ENCODE results near the gene STK33.

The STK33 gene

DNA sequence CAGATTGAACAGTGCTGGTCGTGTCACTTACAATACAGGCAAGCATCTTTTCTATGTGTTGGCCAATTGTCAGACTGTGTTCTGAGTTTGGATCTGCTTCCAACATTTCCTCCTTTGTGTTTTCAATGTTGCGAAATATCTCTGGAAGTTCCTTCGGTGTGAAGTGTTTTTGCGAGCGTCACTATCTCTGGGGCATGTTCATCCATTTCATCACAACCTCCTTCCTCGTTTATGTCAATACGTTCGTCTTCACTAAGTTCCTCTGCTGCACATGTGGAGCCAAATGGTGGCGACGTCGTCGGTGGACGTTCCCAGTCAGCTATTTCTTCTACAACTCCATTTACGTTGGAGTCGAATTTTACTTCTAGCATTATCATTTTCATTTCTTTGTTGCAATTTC lies 230.1 kb downstream of the STK33 start:
- H3K27me3 ChIP-seq (ENCODE audit: control insufficient read depth, insufficient read depth, low read length) = no peaks in the 10 kb centered on the region
- no peak overlapping the region for H3K9ac ChIP-seq (ENCODE audit: low read depth, low read length)
- no peaks in the 10 kb centered on the region for H3K36me3 ChIP-seq (ENCODE audit: control insufficient read depth, insufficient read depth, low read length)
- H3K4me3 ChIP-seq (ENCODE audit: low read depth, low read length) = no peak overlapping the region
- no peaks in the 10 kb centered on the region for H3K9me3 ChIP-seq (ENCODE audit: control insufficient read depth, insufficient read depth, low read length)
- no peak overlapping the region for H3K27ac ChIP-seq (ENCODE audit: low read depth, low read length)
- H3K4me1 ChIP-seq (ENCODE audit: control insufficient read depth, insufficient read depth, low read length) = no peaks in the 10 kb centered on the region

DNA sequence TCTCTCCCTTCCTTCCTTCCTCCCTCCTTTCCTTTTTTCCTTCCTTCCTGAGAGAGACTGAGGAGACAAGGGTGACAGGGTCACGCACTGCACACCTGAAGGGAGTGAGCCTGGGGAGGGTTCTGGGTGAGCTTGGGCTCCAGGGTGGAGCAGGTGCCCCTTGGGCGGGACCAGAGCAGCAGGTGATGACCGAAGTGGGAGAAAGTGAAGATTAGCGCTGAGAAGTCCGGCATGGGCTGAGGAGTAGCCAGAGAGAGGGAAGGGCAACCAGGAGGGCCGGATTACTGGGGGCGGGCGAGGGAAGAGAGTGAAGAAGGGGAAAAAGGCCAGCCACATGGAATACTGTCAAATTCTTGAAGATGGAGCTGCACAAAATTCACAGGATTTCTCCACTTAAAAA lies 231.1 kb downstream of the STK33 start:
- H3K27me3 ChIP-seq (ENCODE audit: control insufficient read depth, insufficient read depth, low read length) = no peaks in the 10 kb centered on the region
- H3K9ac ChIP-seq (ENCODE audit: low read depth, low read length) = no peak overlapping the region
- no peak overlapping the region for H3K4me3 ChIP-seq (ENCODE audit: low read depth, low read length)
- no peaks in the 10 kb centered on the region for H3K9me3 ChIP-seq (ENCODE audit: control insufficient read depth, insufficient read depth, low read length)
- H3K36me3 ChIP-seq (ENCODE audit: control insufficient read depth, insufficient read depth, low read length) = no peaks in the 10 kb centered on the region
- H3K4me1 ChIP-seq (ENCODE audit: control insufficient read depth, insufficient read depth, low read length) = peaks cover under 1% of the 10 kb centered on the region; the same call in 1 of the 2 replicates
- no peak overlapping the region for H3K27ac ChIP-seq (ENCODE audit: low read depth, low read length)

DNA sequence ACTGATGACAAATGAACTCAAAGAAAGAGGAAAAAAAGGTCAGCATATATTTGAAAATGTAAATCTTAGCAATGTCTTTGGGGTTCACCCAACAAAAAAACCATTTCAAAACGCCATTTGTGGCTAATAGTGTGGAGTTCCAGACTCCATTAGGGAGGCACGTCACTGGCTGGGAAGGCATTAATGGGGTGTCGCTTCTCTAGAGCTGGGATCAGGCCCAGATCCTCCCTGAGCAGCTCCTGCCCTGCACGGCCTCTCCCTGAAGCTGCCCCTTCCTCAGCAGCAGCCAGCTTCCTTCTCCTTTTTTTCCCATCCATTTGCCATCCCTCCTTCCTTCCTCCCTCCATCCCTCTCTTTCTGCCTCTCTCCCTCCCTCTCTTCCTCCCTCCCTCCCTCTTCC lies 231.5 kb downstream of the STK33 start:
- no peak overlapping the region for H3K9ac ChIP-seq (ENCODE audit: low read depth, low read length)
- no peak overlapping the region for H3K27ac ChIP-seq (ENCODE audit: low read depth, low read length)
- no peak overlapping the region for H3K4me3 ChIP-seq (ENCODE audit: low read depth, low read length)
- H3K36me3 ChIP-seq (ENCODE audit: control insufficient read depth, insufficient read depth, low read length) = no peaks in the 10 kb centered on the region
- H3K9me3 ChIP-seq (ENCODE audit: control insufficient read depth, insufficient read depth, low read length) = no peaks in the 10 kb centered on the region
- H3K4me1 ChIP-seq (ENCODE audit: control insufficient read depth, insufficient read depth, low read length) = peaks cover 4% of the 10 kb centered on the region; the same call in 1 of the 2 replicates
- no peaks in the 10 kb centered on the region for H3K27me3 ChIP-seq (ENCODE audit: control insufficient read depth, insufficient read depth, low read length)

DNA sequence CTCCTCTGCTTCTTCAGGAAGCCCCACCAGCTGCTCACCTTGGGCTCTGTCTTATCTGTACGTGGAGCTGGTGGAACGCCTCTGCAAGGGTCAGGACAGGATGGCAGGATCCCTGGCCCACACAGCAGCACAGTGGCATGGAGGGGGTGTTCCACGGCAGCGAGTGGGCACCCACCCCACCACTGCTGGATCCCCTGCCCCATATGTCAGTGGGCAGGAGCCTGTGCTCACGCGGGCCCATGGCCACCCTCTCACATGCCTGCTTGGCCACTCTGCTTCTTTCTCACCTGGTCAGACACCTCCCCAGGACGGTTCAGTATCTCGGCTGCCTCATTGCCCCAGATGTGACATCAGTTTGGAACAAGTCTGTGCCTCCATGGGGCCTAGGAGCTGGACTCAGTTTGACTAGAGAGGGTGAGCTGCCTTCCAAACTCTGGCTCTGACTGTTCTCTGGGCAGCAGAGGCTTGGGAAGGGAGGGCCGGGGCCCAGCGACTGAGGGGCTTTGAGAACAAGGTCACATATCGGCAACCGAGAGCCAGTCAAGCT lies 232.3 kb downstream of the STK33 start:
- no peak overlapping the region for H3K4me3 ChIP-seq (ENCODE audit: low read depth, low read length)
- H3K27me3 ChIP-seq (ENCODE audit: control insufficient read depth, insufficient read depth, low read length) = no peaks in the 10 kb centered on the region
- H3K9ac ChIP-seq (ENCODE audit: low read depth, low read length) = no peak overlapping the region

DNA sequence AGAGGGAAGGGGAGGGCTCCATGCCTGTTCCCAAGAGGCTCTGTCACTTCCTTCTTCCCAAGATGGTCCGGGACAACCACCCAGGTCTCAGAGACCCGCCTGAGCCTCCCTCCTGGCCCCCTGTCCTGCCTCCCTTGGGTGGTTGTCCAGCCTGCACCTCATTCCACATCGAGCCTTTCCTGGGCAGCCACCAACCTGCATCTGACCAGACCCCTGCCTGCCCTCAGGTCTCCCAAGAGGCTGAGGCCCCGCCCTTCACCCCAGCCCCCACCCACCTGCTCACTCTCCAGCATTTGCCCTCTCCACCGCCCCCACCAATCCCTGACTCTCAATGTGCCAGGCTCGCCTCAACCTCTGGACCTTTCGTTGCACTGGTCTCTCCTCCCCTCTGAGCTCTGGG lies 232.8 kb downstream of the STK33 start:
- no peak overlapping the region for H3K27ac ChIP-seq (ENCODE audit: low read depth, low read length)
- no peak overlapping the region for H3K4me3 ChIP-seq (ENCODE audit: low read depth, low read length)
- no peaks in the 10 kb centered on the region for H3K36me3 ChIP-seq (ENCODE audit: control insufficient read depth, insufficient read depth, low read length)
- peaks cover 4% of the 10 kb centered on the region; the same call in 1 of the 2 replicates for H3K4me1 ChIP-seq (ENCODE audit: control insufficient read depth, insufficient read depth, low read length)
- no peaks in the 10 kb centered on the region for H3K27me3 ChIP-seq (ENCODE audit: control insufficient read depth, insufficient read depth, low read length)
- no peaks in the 10 kb centered on the region for H3K9me3 ChIP-seq (ENCODE audit: control insufficient read depth, insufficient read depth, low read length)
- no peak overlapping the region for H3K9ac ChIP-seq (ENCODE audit: low read depth, low read length)

More for the DNA sequence above, 232.3 kb downstream of the STK33 start:
- no peaks in the 10 kb centered on the region for H3K9me3 ChIP-seq (ENCODE audit: control insufficient read depth, insufficient read depth, low read length)
- peaks cover 4% of the 10 kb centered on the region; the same call in 1 of the 2 replicates for H3K4me1 ChIP-seq (ENCODE audit: control insufficient read depth, insufficient read depth, low read length)
- no peak overlapping the region for H3K27ac ChIP-seq (ENCODE audit: low read depth, low read length)
- no peaks in the 10 kb centered on the region for H3K36me3 ChIP-seq (ENCODE audit: control insufficient read depth, insufficient read depth, low read length)

DNA sequence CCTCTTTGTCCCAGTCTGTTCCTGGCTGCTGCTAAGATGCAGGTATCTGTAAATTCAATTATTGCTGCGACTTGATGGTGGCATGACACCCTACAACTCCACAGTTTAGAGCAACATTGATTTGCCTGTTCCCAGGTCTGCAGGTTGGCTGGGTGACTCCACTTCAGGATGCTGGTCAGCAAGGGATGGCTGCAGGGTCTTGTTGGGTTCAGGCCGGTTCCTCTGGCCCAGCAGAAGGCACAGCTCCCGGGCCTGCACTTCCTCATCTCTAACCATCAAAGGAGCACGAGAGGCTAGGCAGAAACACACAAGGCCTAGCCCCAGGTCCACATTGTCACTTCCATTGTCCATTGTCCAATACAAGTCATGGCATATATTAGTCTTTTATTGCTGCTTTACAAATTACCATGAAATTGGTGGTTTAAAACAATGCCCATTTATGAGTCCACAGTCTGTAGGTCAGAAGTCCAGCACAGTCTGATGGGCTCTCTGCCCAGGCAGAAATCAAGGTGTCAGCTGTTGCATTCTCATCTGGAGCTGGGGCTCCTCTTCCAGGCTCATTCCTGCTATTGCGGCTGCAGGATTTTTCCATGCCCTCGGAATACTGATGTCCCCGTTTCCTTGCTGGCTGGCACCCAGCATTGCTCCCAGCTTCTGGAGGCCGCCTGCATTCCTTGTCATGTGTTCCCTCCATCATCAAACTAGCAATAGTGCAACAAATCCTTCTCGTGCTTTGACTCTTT lies 233.8 kb downstream of the STK33 start:
- Histone ChIP-seq H3K4me1 (ENCODE audit: control insufficient read depth, insufficient read depth, low read length) (peaks cover 4% of the 10 kb centered on the region; the same call in 1 of the 2 replicates), H3K27me3 (ENCODE audit: control insufficient read depth, insufficient read depth, low read length) (no peaks in the 10 kb centered on the region), H3K27ac (ENCODE audit: low read depth, low read length) (no peak overlapping the region), H3K4me3 (ENCODE audit: low read depth, low read length) (no peak overlapping the region), H3K9me3 (ENCODE audit: control insufficient read depth, insufficient read depth, low read length) (no peaks in the 10 kb centered on the region), H3K36me3 (ENCODE audit: control insufficient read depth, insufficient read depth, low read length) (no peaks in the 10 kb centered on the region), H3K9ac (ENCODE audit: low read depth, low read length) (no peak overlapping the region)

DNA sequence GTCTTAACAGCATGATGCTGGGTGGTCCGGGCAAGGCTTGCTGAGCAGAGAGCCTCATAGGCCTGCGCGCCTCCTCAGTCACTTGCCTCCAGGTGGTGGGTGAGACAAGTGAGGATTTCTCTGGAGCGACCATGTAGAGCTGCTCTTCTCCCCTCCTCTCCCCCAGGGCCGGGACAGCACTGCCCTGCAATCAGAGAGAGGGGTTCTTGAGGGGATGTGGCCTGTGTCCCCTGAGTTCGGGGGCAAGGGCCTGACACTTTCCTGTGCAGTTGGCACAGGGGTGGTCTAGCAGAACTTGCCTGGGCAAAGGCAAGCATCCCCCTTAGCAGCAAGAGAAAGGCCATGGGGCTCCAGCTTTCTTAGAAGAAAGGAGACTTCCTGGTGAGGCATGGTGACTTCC lies 234.5 kb downstream of the STK33 start:
- Histone ChIP-seq H3K27ac (ENCODE audit: low read depth, low read length) (no peak overlapping the region), H3K27me3 (ENCODE audit: control insufficient read depth, insufficient read depth, low read length) (no peaks in the 10 kb centered on the region), H3K9ac (ENCODE audit: low read depth, low read length) (no peak overlapping the region), H3K9me3 (ENCODE audit: control insufficient read depth, insufficient read depth, low read length) (no peaks in the 10 kb centered on the region), H3K4me3 (ENCODE audit: low read depth, low read length) (no peak overlapping the region), H3K4me1 (ENCODE audit: control insufficient read depth, insufficient read depth, low read length) (peaks cover 4% of the 10 kb centered on the region; the same call in 1 of the 2 replicates), H3K36me3 (ENCODE audit: control insufficient read depth, insufficient read depth, low read length) (no peaks in the 10 kb centered on the region)

DNA sequence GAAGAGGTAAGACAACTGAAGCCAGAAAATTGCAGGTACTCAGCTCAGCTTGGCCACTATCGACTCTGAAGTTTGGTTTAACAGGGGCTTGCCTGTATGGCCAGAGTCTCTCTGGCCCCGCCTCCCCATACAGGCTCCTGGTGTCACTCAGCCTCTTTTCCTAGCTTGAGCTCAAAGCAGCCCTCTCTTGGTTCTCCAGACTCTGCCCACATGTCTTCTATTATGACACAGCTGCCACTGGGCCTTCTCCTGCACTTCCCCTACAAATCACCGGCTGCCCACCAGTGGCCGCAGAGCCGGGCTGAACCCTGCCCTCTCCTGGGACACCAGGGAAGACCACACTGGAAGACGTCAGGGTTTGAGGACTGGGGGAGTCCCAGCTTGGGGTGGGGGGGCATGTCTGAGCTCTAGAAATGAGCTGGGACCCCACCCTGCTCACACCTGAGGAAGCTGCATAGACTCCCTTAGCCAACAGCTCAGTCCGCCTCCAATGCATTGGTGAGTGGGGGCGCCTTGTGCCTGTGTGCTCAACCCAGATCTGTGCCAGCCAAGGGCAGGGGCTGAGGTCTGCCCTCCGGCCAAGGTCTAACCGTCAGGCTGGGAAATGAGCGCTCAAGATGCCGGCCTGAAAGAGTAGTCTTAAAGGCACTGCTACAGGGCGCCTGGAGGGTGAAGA lies 236.0 kb downstream of the STK33 start:
- no peak overlapping the region for H3K4me3 ChIP-seq (ENCODE audit: low read depth, low read length)
- H3K9ac ChIP-seq (ENCODE audit: low read depth, low read length) = no peak overlapping the region
- H3K27ac ChIP-seq (ENCODE audit: low read depth, low read length) = no peak overlapping the region
- H3K4me1 ChIP-seq (ENCODE audit: control insufficient read depth, insufficient read depth, low read length) = peaks cover 4% of the 10 kb centered on the region; the same call in 1 of the 2 replicates
- no peaks in the 10 kb centered on the region for H3K9me3 ChIP-seq (ENCODE audit: control insufficient read depth, insufficient read depth, low read length)
- no peaks in the 10 kb centered on the region for H3K36me3 ChIP-seq (ENCODE audit: control insufficient read depth, insufficient read depth, low read length)
- no peaks in the 10 kb centered on the region for H3K27me3 ChIP-seq (ENCODE audit: control insufficient read depth, insufficient read depth, low read length)

DNA sequence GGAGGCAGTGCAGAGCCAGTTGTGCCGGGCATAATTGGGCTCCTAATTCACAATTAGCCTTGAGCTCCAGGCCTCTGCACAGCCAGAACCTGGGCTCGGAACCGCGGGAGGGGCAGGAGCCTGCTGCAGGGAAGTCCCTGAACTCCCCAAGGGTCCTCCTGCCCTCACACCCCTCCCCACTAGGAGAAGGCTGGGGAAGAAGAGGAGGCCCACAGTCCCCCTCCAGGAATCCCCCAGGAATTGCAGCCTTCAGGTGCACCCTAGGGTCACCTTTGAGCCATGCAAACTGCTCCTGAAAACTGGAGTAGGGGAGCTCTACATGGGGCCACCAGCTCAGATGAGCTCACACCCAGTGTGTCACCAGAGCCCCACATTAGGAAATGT lies 236.5 kb downstream of the STK33 start:
- Histone ChIP-seq H3K4me3 (ENCODE audit: low read depth, low read length) (no peak overlapping the region), H3K4me1 (ENCODE audit: control insufficient read depth, insufficient read depth, low read length) (peaks cover 4% of the 10 kb centered on the region; the same call in 1 of the 2 replicates), H3K9ac (ENCODE audit: low read depth, low read length) (no peak overlapping the region), H3K9me3 (ENCODE audit: control insufficient read depth, insufficient read depth, low read length) (no peaks in the 10 kb centered on the region), H3K27ac (ENCODE audit: low read depth, low read length) (no peak overlapping the region), H3K27me3 (ENCODE audit: control insufficient read depth, insufficient read depth, low read length) (no peaks in the 10 kb centered on the region), H3K36me3 (ENCODE audit: control insufficient read depth, insufficient read depth, low read length) (no peaks in the 10 kb centered on the region)

DNA sequence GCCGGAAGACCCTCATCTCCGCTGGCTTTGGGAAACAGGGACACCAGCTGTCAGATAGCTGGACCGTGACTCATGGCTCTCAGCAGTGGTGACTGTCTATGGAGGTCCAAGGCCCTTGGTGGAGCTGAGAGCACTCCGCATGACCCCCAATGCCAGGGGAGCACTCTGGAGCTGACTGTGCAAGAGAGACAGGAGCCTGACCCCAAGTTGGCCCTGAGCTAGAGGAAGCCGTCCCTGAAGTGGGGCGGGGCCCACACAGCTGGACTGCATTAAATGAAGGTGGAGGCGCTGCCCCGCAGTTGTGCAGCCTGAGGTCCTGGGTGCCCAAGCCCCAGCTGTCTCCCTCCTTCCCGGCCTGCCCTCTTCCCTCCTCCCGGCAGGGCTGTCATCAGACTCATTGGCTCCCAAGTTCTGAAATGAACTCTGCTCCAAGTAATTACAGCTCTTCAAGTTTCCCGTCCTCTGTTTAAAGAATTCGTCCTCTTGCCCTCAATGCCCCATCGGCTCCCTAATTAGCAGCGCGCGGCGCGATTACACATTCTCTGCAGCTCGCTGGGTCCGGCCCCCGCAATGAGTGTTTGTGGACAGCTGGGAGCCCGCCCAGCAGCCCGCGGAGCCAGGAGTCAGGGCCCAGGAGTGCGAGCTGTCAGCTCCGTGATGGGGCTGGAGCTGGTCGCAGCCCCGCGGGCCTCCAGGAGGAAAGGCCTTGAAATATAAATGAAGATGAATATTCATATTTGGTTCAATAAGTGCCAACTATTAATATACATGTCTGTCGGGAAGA lies 237.1 kb downstream of the STK33 start:
- Histone ChIP-seq H3K27me3 (ENCODE audit: control insufficient read depth, insufficient read depth, low read length) (no peaks in the 10 kb centered on the region), H3K9ac (ENCODE audit: low read depth, low read length) (no peak overlapping the region), H3K27ac (ENCODE audit: low read depth, low read length) (no peak overlapping the region), H3K4me3 (ENCODE audit: low read depth, low read length) (no peak overlapping the region), H3K9me3 (ENCODE audit: control insufficient read depth, insufficient read depth, low read length) (no peaks in the 10 kb centered on the region), H3K36me3 (ENCODE audit: control insufficient read depth, insufficient read depth, low read length) (no peaks in the 10 kb centered on the region), H3K4me1 (ENCODE audit: control insufficient read depth, insufficient read depth, low read length) (peaks cover 4% of the 10 kb centered on the region; the same call in 1 of the 2 replicates)

Data from HUES48 (cell line).